Gastrocnemius medialis (tissue), 4 donors: ENCODE results near the gene SLC43A3.

ENCODE experiments used
- POLR2A ChIP-seq, 2 donors: fragments of 450-650 bp; IDR thresholded peaks; one replicate each; pipeline ENCODE4 v1.6.1; 2017; ENCODE audit warnings: antibody characterized with exemption in 2 of 2, mild to moderate bottlenecking in 2 of 2, moderate library complexity in 2 of 2
- TF ChIP-seq, protein P1 (sequence below), 5 experiments: fragments of 450-650 bp in 3 of 5; fragments of 200-600 bp in 2 of 5; sonication (generic) in 2 of 5; IDR thresholded peaks in 4 of 5; conservative IDR thresholded peaks in 1 of 5; 1 replicate in 4 of 5; 2 replicates in 1 of 5; pipeline ENCODE4 v1.5.1; 2016 to 2019; ENCODE audit warnings: antibody characterized with exemption in 5 of 5, mild to moderate bottlenecking in 3 of 5, moderate library complexity in 3 of 5

DNA sequence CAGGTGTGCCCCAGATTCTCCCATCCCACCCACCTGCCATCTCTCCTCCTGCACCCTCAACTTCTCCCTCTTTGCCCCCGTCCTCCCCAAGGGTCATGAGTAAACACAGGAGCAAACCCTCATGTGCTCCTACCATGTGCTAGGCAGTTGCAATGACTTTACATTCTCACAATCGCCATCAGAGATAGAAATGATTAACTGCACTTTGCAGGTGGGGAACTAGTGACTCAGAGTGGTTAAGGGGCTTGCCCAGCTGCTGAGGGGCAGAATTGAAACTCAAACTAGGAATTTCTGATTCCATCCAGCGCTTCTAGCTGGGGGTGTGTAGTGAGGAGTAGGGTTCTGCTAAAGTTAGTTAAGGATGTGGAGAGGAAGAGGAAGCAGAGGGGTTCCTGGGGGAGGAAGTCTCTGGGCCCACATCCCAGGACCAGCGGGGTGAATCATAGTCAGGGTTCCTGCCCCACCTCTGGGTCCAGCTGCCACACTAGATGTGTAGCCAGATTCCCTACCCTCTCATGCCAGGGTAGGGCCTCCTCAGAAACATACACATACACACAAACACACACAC, 20.5 kb downstream of the SLC43A3 start:
- TF ChIP-seq, protein P1, sequence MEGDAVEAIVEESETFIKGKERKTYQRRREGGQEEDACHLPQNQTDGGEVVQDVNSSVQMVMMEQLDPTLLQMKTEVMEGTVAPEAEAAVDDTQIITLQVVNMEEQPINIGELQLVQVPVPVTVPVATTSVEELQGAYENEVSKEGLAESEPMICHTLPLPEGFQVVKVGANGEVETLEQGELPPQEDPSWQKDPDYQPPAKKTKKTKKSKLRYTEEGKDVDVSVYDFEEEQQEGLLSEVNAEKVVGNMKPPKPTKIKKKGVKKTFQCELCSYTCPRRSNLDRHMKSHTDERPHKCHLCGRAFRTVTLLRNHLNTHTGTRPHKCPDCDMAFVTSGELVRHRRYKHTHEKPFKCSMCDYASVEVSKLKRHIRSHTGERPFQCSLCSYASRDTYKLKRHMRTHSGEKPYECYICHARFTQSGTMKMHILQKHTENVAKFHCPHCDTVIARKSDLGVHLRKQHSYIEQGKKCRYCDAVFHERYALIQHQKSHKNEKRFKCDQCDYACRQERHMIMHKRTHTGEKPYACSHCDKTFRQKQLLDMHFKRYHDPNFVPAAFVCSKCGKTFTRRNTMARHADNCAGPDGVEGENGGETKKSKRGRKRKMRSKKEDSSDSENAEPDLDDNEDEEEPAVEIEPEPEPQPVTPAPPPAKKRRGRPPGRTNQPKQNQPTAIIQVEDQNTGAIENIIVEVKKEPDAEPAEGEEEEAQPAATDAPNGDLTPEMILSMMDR (IDR thresholded peaks at IDR 0.05 in 4 of 5, conservative IDR thresholded peaks at IDR 0.05 in 1 of 5): no peak
- TF ChIP-seq POLR2A (IDR thresholded peaks at IDR 0.05): no peak
